Mesenchymal stem cell (in vitro differentiated cells and primary cell): ENCODE data around the gene SCN3A.

Source experiments
- DNase-seq: peaks from one replicate; pipeline ENCODE4 v3.0.0-alpha.2; 2013
- H2AFZ ChIP-seq: one replicate; pipeline ENCODE4 v1.6.1; 2013; ENCODE audit warnings: low read depth, mild to moderate bottlenecking, control low read depth, inconsistent platforms, low read length, moderate library complexity
- H2AK5ac ChIP-seq: 2 replicates; pipeline ENCODE4 v1.6.1; 2013; ENCODE audit warnings: low read length, moderate library complexity, mild to moderate bottlenecking, inconsistent platforms; ENCODE audit not compliant: severe bottlenecking
- H2BK120ac ChIP-seq: one replicate; pipeline ENCODE4 v1.6.1; 2013; ENCODE audit warnings: low read depth, mild to moderate bottlenecking, inconsistent platforms, low read length, moderate library complexity
- H2BK12ac ChIP-seq, 2 experiments: one replicate each; pipeline ENCODE4 v1.6.1; 2013; ENCODE audit warnings: inconsistent platforms in 2 of 2, low read length in 2 of 2, mild to moderate bottlenecking in 2 of 2, moderate library complexity in 2 of 2, control low read depth in 1 of 2
- H2BK15ac ChIP-seq: one replicate; pipeline ENCODE4 v1.6.1; 2013; ENCODE audit warnings: mild to moderate bottlenecking, low read depth, inconsistent platforms; ENCODE audit not compliant: poor library complexity, severe bottlenecking
- H2BK5ac ChIP-seq: 2 replicates; pipeline ENCODE4 v1.6.1; 2013; ENCODE audit warnings: low read depth, mild to moderate bottlenecking, low read length, control low read depth, inconsistent platforms; ENCODE audit not compliant: poor library complexity, severe bottlenecking
- H3K14ac ChIP-seq, 2 experiments: one replicate each; pipeline ENCODE4 v1.6.1; 2013; ENCODE audit warnings: inconsistent platforms in 2 of 2, low read length in 2 of 2, control low read depth in 1 of 2, mild to moderate bottlenecking in 1 of 2, moderate library complexity in 1 of 2
- H3K18ac ChIP-seq, 2 experiments: one replicate each; pipeline ENCODE4 v1.6.1; 2013; ENCODE audit warnings: inconsistent platforms in 2 of 2, low read length in 2 of 2, control low read depth in 1 of 2, low read depth in 1 of 2, mild to moderate bottlenecking in 1 of 2
- H3K23ac ChIP-seq, 2 experiments: one replicate each; pipeline ENCODE4 v1.6.1; 2013; ENCODE audit warnings: inconsistent platforms in 2 of 2, low read length in 2 of 2, mild to moderate bottlenecking in 2 of 2, moderate library complexity in 2 of 2, control low read depth in 1 of 2
- H3K27ac ChIP-seq: 2 replicates; pipeline ENCODE4 v1.5.1; 2013; ENCODE audit warnings: mild to moderate bottlenecking, moderate library complexity, low read length, control low read depth, inconsistent platforms; ENCODE audit not compliant: poor library complexity, severe bottlenecking
- H3K27me3 ChIP-seq, 2 experiments: 2 replicates each; pipeline versions ENCODE4 v1.6.1 to v1.7.0; 2013; ENCODE audit warnings: low read length in 2 of 2, mild to moderate bottlenecking in 2 of 2, moderate library complexity in 2 of 2, control low read depth in 1 of 2, inconsistent platforms in 1 of 2; ENCODE audit not compliant: control insufficient read depth in 1 of 2, insufficient read depth in 1 of 2
- H3K36me3 ChIP-seq, 2 experiments: 2 replicates each; pipeline versions ENCODE4 v1.6.1 to v1.7.0; 2013; ENCODE audit warnings: low read length in 2 of 2, control low read depth in 1 of 2, inconsistent platforms in 1 of 2, low read depth in 1 of 2, mild to moderate bottlenecking in 1 of 2; ENCODE audit not compliant: insufficient read depth in 2 of 2, control insufficient read depth in 1 of 2
- H3K4ac ChIP-seq, 2 experiments: one replicate each; pipeline ENCODE4 v1.6.1; 2013; ENCODE audit warnings: inconsistent platforms in 2 of 2, low read length in 2 of 2, mild to moderate bottlenecking in 2 of 2, moderate library complexity in 2 of 2, control low read depth in 1 of 2, low read depth in 1 of 2
- H3K4me1 ChIP-seq: 2 replicates; pipeline ENCODE4 v1.6.1; 2013; ENCODE audit warnings: low read depth, low read length, control low read depth; ENCODE audit not compliant: control insufficient read depth, insufficient read depth
- H3K4me2 ChIP-seq: 2 replicates; pipeline ENCODE4 v1.6.1; 2013; ENCODE audit warnings: low read length, mild to moderate bottlenecking, inconsistent platforms; ENCODE audit not compliant: poor library complexity, severe bottlenecking
- H3K4me3 ChIP-seq, 2 experiments: 2 replicates each; pipeline versions ENCODE4 v1.5.1 to v1.7.0; 2013; ENCODE audit warnings: low read length in 2 of 2, mild to moderate bottlenecking in 2 of 2, control low read depth in 1 of 2, low read depth in 1 of 2; ENCODE audit not compliant: insufficient read depth in 1 of 2
- H3K79me1 ChIP-seq: replicated peaks from 2 replicates; pipeline ENCODE4 v1.6.1; 2013; ENCODE audit warnings: mild to moderate bottlenecking, control low read depth, low read length, inconsistent platforms; ENCODE audit not compliant: poor library complexity, severe bottlenecking
- H3K9ac ChIP-seq: 2 replicates; pipeline ENCODE4 v1.7.0; 2013; ENCODE audit warnings: mild to moderate bottlenecking, low read length, moderate library complexity
- H3K9me3 ChIP-seq: 2 replicates; pipeline ENCODE4 v1.7.0; 2013; ENCODE audit warnings: mild to moderate bottlenecking, low read length; ENCODE audit not compliant: control insufficient read depth
- H4K8ac ChIP-seq: one replicate; pipeline ENCODE4 v1.6.1; 2013; ENCODE audit warnings: inconsistent platforms, mild to moderate bottlenecking, low read length, moderate library complexity
- H4K91ac ChIP-seq: one replicate; pipeline ENCODE4 v1.6.1; 2013; ENCODE audit warnings: mild to moderate bottlenecking, low read length, inconsistent platforms
- WGBS: methylation state at CpG from one replicate; pipeline ENCODE4 v1.1.7; 2013; ENCODE audit warnings: mixed read lengths; 5-methylcytosine and 5-hydroxymethylcytosine counted together

SCN3A gene

DNA sequence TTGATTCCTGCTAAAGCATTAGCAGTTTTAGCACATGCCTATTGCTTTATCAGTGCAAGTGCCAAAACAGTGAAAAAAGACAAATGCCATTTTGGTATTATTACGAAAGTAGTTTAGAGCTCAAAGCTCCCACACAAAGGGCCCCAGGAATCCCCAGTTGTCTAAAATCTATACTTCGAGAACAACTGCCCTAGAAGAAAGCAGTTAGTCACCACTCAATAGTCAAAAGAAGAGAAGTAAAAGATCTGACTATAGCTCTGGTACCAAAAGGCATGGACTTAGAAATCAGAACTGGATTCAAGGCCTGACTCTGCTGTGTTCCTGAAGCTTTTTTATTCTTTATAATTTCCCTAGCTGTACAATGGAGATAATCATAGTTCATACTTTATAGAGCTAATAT lies 21.8 kb downstream of the SCN3A start:
- no peak overlapping the region for H3K23ac ChIP-seq
- H2BK15ac ChIP-seq, result no peak overlapping the region
- H3K4me3 ChIP-seq, result no peak overlapping the region
- DNase-seq, result no peak
- H2BK120ac ChIP-seq, result no peak overlapping the region
- H2BK12ac ChIP-seq, result no peak overlapping the region
- no peak overlapping the region for H3K18ac ChIP-seq
- no peak overlapping the region for H4K8ac ChIP-seq
- no peak overlapping the region for H3K27ac ChIP-seq
- peaks cover 2% of the 10 kb centered on the region for H3K79me1 ChIP-seq
- H3K4ac ChIP-seq, result no peak overlapping the region
- no peaks in the 10 kb centered on the region for H3K27me3 ChIP-seq
- H2AFZ ChIP-seq, result no peak overlapping the region
- WGBS, result 90% methylated on average over 1 of the region's 2 CpGs
- H2AK5ac ChIP-seq, result no peak overlapping the region
- no peak overlapping the region for H4K91ac ChIP-seq
- no peaks in the 10 kb centered on the region for H3K9me3 ChIP-seq
- H3K4me1 ChIP-seq, result no peaks in the 10 kb centered on the region
- H2BK5ac ChIP-seq, result no peak overlapping the region
- H3K14ac ChIP-seq, result no peak overlapping the region
- no peak overlapping the region for H3K9ac ChIP-seq
- no peaks in the 10 kb centered on the region for H3K36me3 ChIP-seq
- no peak overlapping the region for H3K4me2 ChIP-seq

DNA sequence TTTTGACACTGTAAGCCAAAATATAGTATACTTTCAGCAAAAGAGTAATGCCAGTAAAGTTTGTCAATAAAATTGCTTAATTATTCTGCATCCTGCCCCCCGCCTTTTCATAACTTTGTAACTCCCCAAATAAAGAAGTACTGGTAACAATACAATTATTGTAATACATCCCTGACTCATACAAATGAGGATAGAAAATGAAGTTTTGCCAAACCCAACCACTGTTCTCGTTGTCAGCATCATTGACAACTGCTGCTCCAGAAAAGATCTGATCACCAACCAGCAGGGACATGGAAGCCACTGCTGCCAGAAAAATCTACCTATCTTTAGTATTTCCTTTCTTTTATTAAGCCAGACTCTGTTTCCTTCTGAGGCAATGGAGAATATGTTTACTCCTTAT lies 27.1 kb downstream of the SCN3A start:
- H3K4me2 ChIP-seq, result no peak overlapping the region
- H2AK5ac ChIP-seq, result no peak overlapping the region
- WGBS, result 100% methylated on average over 1 of the region's 2 CpGs
- no peak overlapping the region for H3K23ac ChIP-seq
- DNase-seq, result no peak
- no peaks in the 10 kb centered on the region for H3K9me3 ChIP-seq
- no peak overlapping the region for H3K9ac ChIP-seq
- H2AFZ ChIP-seq, result no peak overlapping the region
- no peak overlapping the region for H3K4ac ChIP-seq
- no peak overlapping the region for H2BK12ac ChIP-seq
- H2BK5ac ChIP-seq, result no peak overlapping the region
- no peak overlapping the region for H3K14ac ChIP-seq
- H2BK15ac ChIP-seq, result no peak overlapping the region
- no peak overlapping the region for H2BK120ac ChIP-seq
- no peaks in the 10 kb centered on the region for H3K79me1 ChIP-seq
- no peaks in the 10 kb centered on the region for H3K4me1 ChIP-seq
- no peaks in the 10 kb centered on the region for H3K27me3 ChIP-seq
- H4K91ac ChIP-seq, result no peak overlapping the region
- no peaks in the 10 kb centered on the region for H3K36me3 ChIP-seq
- no peak overlapping the region for H3K27ac ChIP-seq
- no peak overlapping the region for H3K4me3 ChIP-seq
- H3K18ac ChIP-seq, result no peak overlapping the region
- no peak overlapping the region for H4K8ac ChIP-seq

- no peak overlapping the region for H2AFZ ChIP-seq
- no peak for DNase-seq
- no peak overlapping the region for H3K27ac ChIP-seq
- H3K4me2 ChIP-seq, result no peak overlapping the region
- H3K36me3 ChIP-seq, result no peaks in the 10 kb centered on the region
- H2BK5ac ChIP-seq, result no peak overlapping the region
- H2BK120ac ChIP-seq, result no peak overlapping the region
- H3K79me1 ChIP-seq, result no peaks in the 10 kb centered on the region
- H3K4me3 ChIP-seq, result no peak overlapping the region
- H4K91ac ChIP-seq, result no peak overlapping the region
- no peaks in the 10 kb centered on the region for H3K27me3 ChIP-seq
- H3K9me3 ChIP-seq, result no peaks in the 10 kb centered on the region
- H2BK12ac ChIP-seq, result no peak overlapping the region
- no peak overlapping the region for H3K18ac ChIP-seq
- H3K23ac ChIP-seq, result no peak overlapping the region
- WGBS, result 83% methylated on average over 1 of the region's 1 CpG
- no peak overlapping the region for H4K8ac ChIP-seq
- H3K9ac ChIP-seq, result no peak overlapping the region
- no peak overlapping the region for H3K14ac ChIP-seq
- H3K4ac ChIP-seq, result no peak overlapping the region
- no peaks in the 10 kb centered on the region for H3K4me1 ChIP-seq
- H2BK15ac ChIP-seq, result no peak overlapping the region
- no peak overlapping the region for H2AK5ac ChIP-seq
Observed at GRCh38 chr2:165173215-165173614, 30.6 kb downstream of the SCN3A start.

GRCh38 chr2:165164201-165164600 lies 39.6 kb downstream of the SCN3A start:
- no peak overlapping the region for H2BK120ac ChIP-seq
- no peak overlapping the region for H3K9ac ChIP-seq
- H3K4ac ChIP-seq, result no peak overlapping the region
- no peak overlapping the region for H2AFZ ChIP-seq
- no peak overlapping the region for H2BK5ac ChIP-seq
- no peaks in the 10 kb centered on the region for H3K9me3 ChIP-seq
- no peak for DNase-seq
- no peaks in the 10 kb centered on the region for H3K27me3 ChIP-seq
- no peak overlapping the region for H3K23ac ChIP-seq
- H2BK15ac ChIP-seq, result no peak overlapping the region
- H4K91ac ChIP-seq, result no peak overlapping the region
- H3K14ac ChIP-seq, result no peak overlapping the region
- no peaks in the 10 kb centered on the region for H3K36me3 ChIP-seq
- H3K4me3 ChIP-seq, result no peak overlapping the region
- no peak overlapping the region for H3K27ac ChIP-seq
- H4K8ac ChIP-seq, result no peak overlapping the region
- no peak overlapping the region for H3K4me2 ChIP-seq
- no peak overlapping the region for H2AK5ac ChIP-seq
- peaks cover 4% of the 10 kb centered on the region for H3K4me1 ChIP-seq
- WGBS, result 100% methylated on average over 2 of the region's 4 CpGs
- no peaks in the 10 kb centered on the region for H3K79me1 ChIP-seq
- no peak overlapping the region for H2BK12ac ChIP-seq
- H3K18ac ChIP-seq, result no peak overlapping the region
